Right lobe of liver (tissue), 4 donors: ENCODE data around the gene C5orf15.

Experiments used
- POLR2A ChIP-seq: fragments of 450-650 bp; IDR thresholded peaks from one replicate; pipeline ENCODE4 v1.6.1; 2017; ENCODE audit warnings: antibody characterized with exemption, mild to moderate bottlenecking
- TF ChIP-seq, protein P1 (sequence below), 4 donors: fragments of 200-600 bp in 3 of 4; fragments of 450-650 bp in 1 of 4; IDR thresholded peaks; one replicate each; pipeline versions ENCODE4 v1.5.1 to v1.8.0; 2016 to 2022; ENCODE audit warnings: antibody characterized with exemption in 4 of 4, mild to moderate bottlenecking in 2 of 4
- donor health status: DM: no; HTN: no; CAD: no.
- donor health status: DM: no; HTN: no; CAD: no.
- donor health status: DM: no; HTN: yes; CAD: no.

DNA sequence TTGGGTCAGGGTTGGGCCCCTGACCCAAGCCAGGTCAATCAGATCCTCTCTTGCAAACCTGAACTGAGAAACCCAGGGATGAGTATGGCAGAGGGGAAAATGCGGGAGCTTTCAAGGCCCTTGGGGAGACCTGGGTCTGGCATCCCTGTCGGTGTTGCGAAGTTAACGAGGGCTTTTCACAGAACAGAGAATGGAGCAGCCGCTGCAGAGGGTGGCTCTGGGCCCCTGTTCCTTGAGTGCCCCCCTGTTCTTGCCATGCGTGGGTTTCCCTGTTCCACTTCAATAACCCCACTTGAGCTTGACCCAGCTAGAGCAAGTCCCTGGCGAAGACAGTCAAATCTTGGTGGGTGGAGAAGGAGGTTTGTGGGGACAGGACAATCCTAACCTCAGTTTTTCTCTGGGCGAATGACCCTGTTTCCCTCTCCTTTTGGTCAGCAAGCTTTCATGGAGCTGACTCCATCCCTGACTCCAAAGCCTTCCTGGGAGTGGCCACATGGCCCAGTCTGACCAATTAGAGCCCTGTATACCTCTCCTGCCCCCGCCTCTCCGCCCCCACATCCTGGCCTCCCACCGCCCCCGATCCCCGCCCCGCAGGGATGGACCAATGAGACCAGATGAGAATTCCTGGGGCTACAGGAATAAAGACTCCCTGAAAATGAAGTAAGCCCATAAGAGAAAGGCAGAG lies 39.3 kb upstream of the C5orf15 start:
- TF ChIP-seq, protein P1, sequence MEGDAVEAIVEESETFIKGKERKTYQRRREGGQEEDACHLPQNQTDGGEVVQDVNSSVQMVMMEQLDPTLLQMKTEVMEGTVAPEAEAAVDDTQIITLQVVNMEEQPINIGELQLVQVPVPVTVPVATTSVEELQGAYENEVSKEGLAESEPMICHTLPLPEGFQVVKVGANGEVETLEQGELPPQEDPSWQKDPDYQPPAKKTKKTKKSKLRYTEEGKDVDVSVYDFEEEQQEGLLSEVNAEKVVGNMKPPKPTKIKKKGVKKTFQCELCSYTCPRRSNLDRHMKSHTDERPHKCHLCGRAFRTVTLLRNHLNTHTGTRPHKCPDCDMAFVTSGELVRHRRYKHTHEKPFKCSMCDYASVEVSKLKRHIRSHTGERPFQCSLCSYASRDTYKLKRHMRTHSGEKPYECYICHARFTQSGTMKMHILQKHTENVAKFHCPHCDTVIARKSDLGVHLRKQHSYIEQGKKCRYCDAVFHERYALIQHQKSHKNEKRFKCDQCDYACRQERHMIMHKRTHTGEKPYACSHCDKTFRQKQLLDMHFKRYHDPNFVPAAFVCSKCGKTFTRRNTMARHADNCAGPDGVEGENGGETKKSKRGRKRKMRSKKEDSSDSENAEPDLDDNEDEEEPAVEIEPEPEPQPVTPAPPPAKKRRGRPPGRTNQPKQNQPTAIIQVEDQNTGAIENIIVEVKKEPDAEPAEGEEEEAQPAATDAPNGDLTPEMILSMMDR (IDR thresholded peaks at IDR 0.05), result no peak
- TF ChIP-seq POLR2A, result no peak
